Osteocyte (in vitro differentiated cells): ENCODE results near the gene TBXAS1. TPM values are rescaled to one million over a fixed set of nuclear protein-coding genes. Genes with fewer than 3 reads are reported as not detected.

Source experiments
- DNase-seq: peaks from one replicate; pipeline ENCODE4 v3.0.0; 2021; ENCODE audit warnings: mixed read lengths; ENCODE audit not compliant: unreplicated experiment; ENCODE audit errors: extremely low spot score
- H3K27ac Mint-ChIP-seq: one replicate; pipeline ENCODE4 v1.8.0; 2021; ENCODE audit warnings: mild to moderate bottlenecking, mixed read lengths; ENCODE audit not compliant: unreplicated experiment
- H3K27me3 Mint-ChIP-seq: one replicate; pipeline ENCODE4 v1.8.0; 2021; ENCODE audit warnings: mixed read lengths; ENCODE audit not compliant: unreplicated experiment
- H3K36me3 Mint-ChIP-seq: one replicate; pipeline ENCODE4 v1.8.0; 2021; ENCODE audit warnings: mixed read lengths; ENCODE audit not compliant: unreplicated experiment
- H3K4me1 Mint-ChIP-seq: one replicate; pipeline ENCODE4 v1.8.0; 2021; ENCODE audit warnings: mixed read lengths; ENCODE audit not compliant: unreplicated experiment
- H3K4me3 Mint-ChIP-seq: one replicate; pipeline ENCODE4 v1.8.0; 2021; ENCODE audit warnings: mild to moderate bottlenecking, moderate library complexity, mixed read lengths; ENCODE audit not compliant: unreplicated experiment
- H3K9me3 Mint-ChIP-seq: one replicate; pipeline ENCODE4 v1.8.0; 2021; ENCODE audit warnings: mixed read lengths; ENCODE audit not compliant: unreplicated experiment
- CTCF ChIP-seq: fragments of 200-600 bp; sonication (generic); IDR thresholded peaks from 2 replicates; pipeline ENCODE4 v1.5.0; 2021; ENCODE audit warnings: antibody characterized with exemption, mild to moderate bottlenecking, moderate library complexity
- total RNA-seq: library from RNA; stranded (reverse); gene quantifications from 2 replicates; pipeline ENCODE4 v1.2.1, GENCODE V29; 2021

TBXAS1 gene
- total RNA-seq, 1 donor from 2014 or later, result 3.5 TPM

GRCh38 chr7:139875821-139876241 is 46.8 kb downstream of the TBXAS1 start:
- no peaks in the 10 kb centered on the region for H3K36me3 Mint-ChIP-seq
- H3K27me3 Mint-ChIP-seq, result peaks cover 14% of the 10 kb centered on the region
- no peak for TF ChIP-seq CTCF
- H3K27ac Mint-ChIP-seq, result no peak overlapping the region
- H3K4me1 Mint-ChIP-seq, result peaks cover 12% of the 10 kb centered on the region
- no peaks in the 10 kb centered on the region for H3K9me3 Mint-ChIP-seq
- DNase-seq, result peak; percentile 48
- H3K4me3 Mint-ChIP-seq, result no peak overlapping the region

GRCh38 chr7:139876622-139877283 is 47.7 kb downstream of the TBXAS1 start:
- H3K4me3 Mint-ChIP-seq, result no peak overlapping the region
- peak; percentile 62 for DNase-seq
- H3K27me3 Mint-ChIP-seq, result peaks cover 14% of the 10 kb centered on the region

GRCh38 chr7:139883814-139884213 is 54.8 kb downstream of the TBXAS1 start:
- no peaks in the 10 kb centered on the region for H3K36me3 Mint-ChIP-seq
- no peaks in the 10 kb centered on the region for H3K4me1 Mint-ChIP-seq
- no peak for TF ChIP-seq CTCF
- H3K27ac Mint-ChIP-seq, result no peak overlapping the region
- H3K9me3 Mint-ChIP-seq, result peaks cover under 1% of the 10 kb centered on the region
- peaks cover 24% of the 10 kb centered on the region for H3K27me3 Mint-ChIP-seq
- no peak overlapping the region for H3K4me3 Mint-ChIP-seq
- DNase-seq, result no peak

More at GRCh38 chr7:139876622-139877283, 47.7 kb downstream of the TBXAS1 start:
- TF ChIP-seq CTCF, result no peak
- Mint-ChIP-seq H3K27ac (no peak overlapping the region), H3K9me3 (no peaks in the 10 kb centered on the region), H3K36me3 (no peaks in the 10 kb centered on the region), H3K4me1 (peaks cover 3% of the 10 kb centered on the region)

GRCh38 chr7:139884441-139884840 is 55.4 kb downstream of the TBXAS1 start:
- TF ChIP-seq CTCF, result no peak
- DNase-seq, result no peak
- Mint-ChIP-seq H3K27ac (no peak overlapping the region), H3K4me3 (no peak overlapping the region), H3K27me3 (peaks cover 24% of the 10 kb centered on the region), H3K9me3 (peaks cover 5% of the 10 kb centered on the region), H3K4me1 (no peaks in the 10 kb centered on the region), H3K36me3 (no peaks in the 10 kb centered on the region)

- Mint-ChIP-seq H3K9me3 (peaks cover 5% of the 10 kb centered on the region), H3K4me1 (no peaks in the 10 kb centered on the region), H3K27ac (no peak overlapping the region), H3K4me3 (no peak overlapping the region), H3K36me3 (no peaks in the 10 kb centered on the region), H3K27me3 (peaks cover 20% of the 10 kb centered on the region)
- no peak for TF ChIP-seq CTCF
- DNase-seq, result no peak
These were observed 56.4 kb downstream of the TBXAS1 start for GRCh38 chr7:139885511-139885910.
